Fibroblast of mammary gland (primary cell): ENCODE measurements around the gene SDK2.

Experiments
- DNase-seq: peaks from one replicate; pipeline ENCODE4 v3.0.0-alpha.2; 2010; ENCODE audit warnings: low read depth
- H3K4me3 ChIP-seq: 2 replicates; pipeline ENCODE4 v1.5.1; 2011; ENCODE audit warnings: low read depth, mild to moderate bottlenecking, low read length, moderate library complexity; ENCODE audit not compliant: control insufficient read depth
- CTCF ChIP-seq: conservative IDR thresholded peaks from 2 replicates; pipeline ENCODE4 v1.5.1; 2011; ENCODE audit warnings: low read depth, low read length, inconsistent platforms; ENCODE audit not compliant: control insufficient read depth, insufficient read depth

The SDK2 gene

GRCh38 chr17:73533781-73534180 lies 110.5 kb downstream of the SDK2 start:
- TF ChIP-seq CTCF: no peak
- no peak for DNase-seq
- no peak overlapping the region for H3K4me3 ChIP-seq

- no peak for TF ChIP-seq CTCF
- DNase-seq: no peak
- H3K4me3 ChIP-seq: no peak overlapping the region
Measured at GRCh38 chr17:73533127-73533526, 111.1 kb downstream of the SDK2 start.

GRCh38 chr17:73532421-73532901 lies 111.8 kb downstream of the SDK2 start:
- TF ChIP-seq CTCF: no peak
- no peak overlapping the region for H3K4me3 ChIP-seq
- no peak for DNase-seq

GRCh38 chr17:73531158-73531557 lies 113.1 kb downstream of the SDK2 start:
- DNase-seq: no peak
- TF ChIP-seq CTCF: no peak
- H3K4me3 ChIP-seq: no peak overlapping the region

GRCh38 chr17:73528679-73529078 lies 115.6 kb downstream of the SDK2 start:
- no peak for TF ChIP-seq CTCF
- H3K4me3 ChIP-seq: no peak overlapping the region
- DNase-seq: no peak

GRCh38 chr17:73526952-73527351 lies 117.3 kb downstream of the SDK2 start:
- no peak for TF ChIP-seq CTCF
- no peak for DNase-seq
- H3K4me3 ChIP-seq: no peak overlapping the region
